Inflammatory macrophage treated with lipopolysaccharide for 1 hour (primary cell): ENCODE data around the gene FIBCD1.

ENCODE experiments used
- DNase-seq, 2 donors: peaks; one replicate each; pipeline ENCODE4 v3.0.0-alpha.2; 2020 to 2022

Gene FIBCD1

GRCh38 chr9:130854835-130855234 is 84.2 kb downstream of the FIBCD1 start:
- DNase-seq, result no peak

GRCh38 chr9:130854092-130854491 is 85.0 kb downstream of the FIBCD1 start:
- DNase-seq, result no peak

GRCh38 chr9:130852801-130853200 is 86.2 kb downstream of the FIBCD1 start:
- DNase-seq, result no peak
